Kidney (tissue), 14 donors: ENCODE data around the gene TMA7. TPM values are rescaled to one million over a fixed set of nuclear protein-coding genes. Genes with fewer than 3 reads are reported as not detected.

Experiments used
- DNase-seq, 5 donors: peaks; one replicate each; pipeline ENCODE4 v3.0.0-alpha.2; 2013 to 2020
- FAIRE-seq: peaks from 2 replicates; lab custom pipeline; 2012; peaks lifted over from hg19 to GRCh38; lab: Jason Lieb, UNC
- H3K27ac ChIP-seq, 2 donors: one replicate each; pipeline ENCODE4 v1.7.0; 2013; ENCODE audit warnings: low read depth in 2 of 2, low read length in 2 of 2, inconsistent platforms in 1 of 2
- H3K27me3 ChIP-seq: one replicate; pipeline ENCODE4 v1.7.1; 2013; ENCODE audit warnings: low read length, inconsistent platforms; ENCODE audit not compliant: control insufficient read depth, insufficient read depth
- H3K36me3 ChIP-seq, 3 donors: one replicate each; pipeline versions ENCODE4 v1.7.0 to v1.7.1; 2013; ENCODE audit warnings: low read length in 3 of 3, control low read depth in 1 of 3, inconsistent platforms in 1 of 3; ENCODE audit not compliant: insufficient read depth in 3 of 3, control insufficient read depth in 2 of 3
- H3K4me1 ChIP-seq, 3 donors: one replicate each; pipeline versions ENCODE4 v1.7.0 to v1.7.1; 2013; ENCODE audit warnings: low read length in 3 of 3, inconsistent platforms in 1 of 3, low read depth in 1 of 3; ENCODE audit not compliant: control insufficient read depth in 2 of 3, insufficient read depth in 2 of 3
- H3K4me3 ChIP-seq, 3 donors: one replicate each; pipeline versions ENCODE4 v1.7.0 to v1.8.1; 2013; ENCODE audit warnings: low read length in 3 of 3, control low read depth in 1 of 3, inconsistent platforms in 1 of 3
- H3K9ac ChIP-seq, 3 donors: one replicate each; pipeline versions ENCODE4 v1.7.0 to v1.7.1; 2013; ENCODE audit warnings: low read length in 3 of 3, control low read depth in 1 of 3, inconsistent platforms in 1 of 3
- H3K9me3 ChIP-seq, 3 donors: one replicate each; pipeline versions ENCODE4 v1.7.0 to v1.7.1; 2013; ENCODE audit warnings: low read length in 3 of 3, control low read depth in 1 of 3, inconsistent platforms in 1 of 3; ENCODE audit not compliant: control insufficient read depth in 2 of 3, insufficient read depth in 1 of 3
- CTCF ChIP-seq: IDR thresholded peaks from 3 replicates; pipeline ENCODE4 v1.5.1; 2012; ENCODE audit warnings: mild to moderate bottlenecking, moderate library complexity, borderline replicate concordance; ENCODE audit not compliant: insufficient read depth; ENCODE audit errors: extremely low read depth
- intact Hi-C: fragments of 100-400 bp; cut with DNase I; formaldehyde crosslinking; loops from one replicate; pipeline ENCODE4 v1.11.1; 2022
- polyA plus RNA-seq: library from polyadenylated mRNA; stranded (reverse); fragments of 350-450 nt; fragmentation: Illumina TruSeq; extraction: RNeasy Lipid Tissue Mini Kit (QIAGEN cat#74804); gene quantifications from one replicate; pipeline ENCODE4 v1.2.3, GENCODE V29; 2014; ENCODE audit warnings: low read depth, low replicate concordance; ENCODE audit not compliant: insufficient read depth
- total RNA-seq: library from RNA; stranded (reverse); fragmentation: NEBNext Ultra II Directional; extraction: Animal tissue kit (Norgen Biotek cat#: 25700); gene quantifications from one replicate; pipeline ENCODE4 v1.2.1, GENCODE V29; 2021
- donor health status: control.
- donor health status: control.
- donor health status: control.
- donor health status: control.
- donor health status: control.
- donor health status: DM: yes; HTN: yes; CAD: no.
- donor health status: Normal renal cell carcinoma (clear cell type).

TMA7 gene
- total and polyA plus RNA-seq, 2 donors from 2014 or later = 195 to 631 TPM

GRCh38 chr3:48426944-48427629 is 13.0 kb upstream of the TMA7 start:
- Histone ChIP-seq H3K36me3 (peaks cover 0 to 6% (median 0%) of the 10 kb centered on the region in 3 donors), H3K4me3 (peak overlapping the region; percentile 47 to 76 (median 75)), H3K4me1 (peaks cover 0 to 71% (median 36%) of the 10 kb centered on the region in 3 donors), H3K9me3 (no peaks in the 10 kb centered on the region), H3K9ac (peak overlapping the region in 2 of 3 donors; percentile 27 to 76), H3K27ac (peak overlapping the region; percentile 91 to 94), H3K27me3 (no peaks in the 10 kb centered on the region)
- no peak for TF ChIP-seq CTCF
- FAIRE-seq (no peak), DNase-seq (peak in 1 of 5 donors; percentile 57)
- intact Hi-C loops = no loop called here

- Histone ChIP-seq H3K9me3 (no peaks in the 10 kb centered on the region), H3K9ac (peak overlapping the region; percentile 15 to 76 (median 42)), H3K4me1 (peaks cover 0 to 73% (median 36%) of the 10 kb centered on the region in 3 donors), H3K36me3 (peaks cover 0 to 6% (median 0%) of the 10 kb centered on the region in 3 donors), H3K27me3 (no peaks in the 10 kb centered on the region), H3K4me3 (peak overlapping the region; percentile 47 to 76 (median 75)), H3K27ac (peak overlapping the region; percentile 91 to 94)
- DNase-seq (peak; percentile 49 to 74 (median 56)), FAIRE-seq (no peak)
- intact Hi-C loops = no loop called here
- no peak for TF ChIP-seq CTCF
These were observed 12.5 kb upstream of the TMA7 start for GRCh38 chr3:48427630-48427962.

- no peaks in the 10 kb centered on the region for H3K9me3 ChIP-seq
- no peaks in the 10 kb centered on the region for H3K27me3 ChIP-seq
- intact Hi-C loops = no loop called here
- peak overlapping the region; percentile 91 to 94 for H3K27ac ChIP-seq
- H3K4me3 ChIP-seq = peak overlapping the region; percentile 47 to 76 (median 75)
- FAIRE-seq = no peak
- H3K4me1 ChIP-seq = peaks cover 2 to 73% (median 39%) of the 10 kb centered on the region in 3 donors
- no peak for DNase-seq
- TF ChIP-seq CTCF = no peak
- H3K36me3 ChIP-seq = peaks cover 0 to 6% (median 0%) of the 10 kb centered on the region in 3 donors
- H3K9ac ChIP-seq = peak overlapping the region; percentile 42 to 76 (median 76)
These were observed 11.9 kb upstream of the TMA7 start for GRCh38 chr3:48428088-48428571.
